Endodermal cell (in vitro differentiated cells): ENCODE results near the gene LGR4. TPM values are rescaled to one million over a fixed set of nuclear protein-coding genes. Genes with fewer than 3 reads are reported as not detected.

Source experiments
- DNase-seq: peaks from one replicate; pipeline ENCODE4 v3.0.0-alpha.2; 2017
- H3K27ac ChIP-seq: 2 replicates; pipeline ENCODE4 v1.5.1; 2013; ENCODE audit warnings: mild to moderate bottlenecking, low read depth, low read length, moderate library complexity
- H3K27me3 ChIP-seq: 2 replicates; pipeline ENCODE4 v1.6.1; 2013; ENCODE audit warnings: mild to moderate bottlenecking, low read length, moderate library complexity; ENCODE audit not compliant: insufficient read depth, control insufficient read depth, poor library complexity, severe bottlenecking
- H3K36me3 ChIP-seq: 2 replicates; pipeline ENCODE4 v1.7.0; 2013; ENCODE audit warnings: mild to moderate bottlenecking, low read length, moderate library complexity; ENCODE audit not compliant: control insufficient read depth, insufficient read depth
- H3K4me1 ChIP-seq: one replicate; pipeline ENCODE4 v1.7.0; 2013; ENCODE audit warnings: low read length; ENCODE audit not compliant: control insufficient read depth, insufficient read depth
- H3K4me3 ChIP-seq: 2 replicates; pipeline ENCODE4 v1.5.1; 2013; ENCODE audit warnings: mild to moderate bottlenecking, low read length, moderate library complexity
- H3K9ac ChIP-seq: 2 replicates; pipeline ENCODE4 v1.6.1; 2013; ENCODE audit warnings: mild to moderate bottlenecking, low read length, moderate library complexity; ENCODE audit not compliant: poor library complexity, severe bottlenecking; ENCODE audit errors: extremely low read depth
- H3K9me3 ChIP-seq: 2 replicates; pipeline ENCODE4 v1.6.1; 2013; ENCODE audit warnings: mild to moderate bottlenecking, low read length, moderate library complexity; ENCODE audit not compliant: control insufficient read depth
- H3K27ac Mint-ChIP-seq: 2 replicates; pipeline ENCODE4 v1.8.0; 2020; ENCODE audit warnings: mixed read lengths
- H3K27me3 Mint-ChIP-seq: 2 replicates; pipeline ENCODE4 v1.8.0; 2021; ENCODE audit warnings: mild to moderate bottlenecking, mixed read lengths; ENCODE audit not compliant: insufficient read depth
- H3K36me3 Mint-ChIP-seq: 2 replicates; pipeline ENCODE4 v1.8.0; 2020; ENCODE audit warnings: low read depth, mixed read lengths
- H3K4me1 Mint-ChIP-seq: 2 replicates; pipeline ENCODE4 v1.8.0; 2020; ENCODE audit warnings: mixed read lengths
- H3K4me3 Mint-ChIP-seq: 2 replicates; pipeline ENCODE4 v1.8.0; 2020; ENCODE audit warnings: mild to moderate bottlenecking, moderate library complexity, mixed read lengths
- H3K9me3 Mint-ChIP-seq: 2 replicates; pipeline ENCODE4 v1.8.0; 2020; ENCODE audit warnings: mild to moderate bottlenecking, mixed read lengths
- WGBS, 2 experiments: methylation state at CpG; one replicate each; pipeline versions ENCODE4 v1.1.5 to v1.1.7; 2013; ENCODE audit warnings: missing lambda C conversion rate in 2 of 2, mixed read lengths in 1 of 2; ENCODE audit not compliant: insufficient coverage in 1 of 2, insufficient read length in 1 of 2; 5-methylcytosine and 5-hydroxymethylcytosine counted together
- total RNA-seq, 2 donors: library from RNA; stranded (reverse); fragmentation: NEBNext Ultra II Directional in 1 of 2; extraction: Animal tissue kit (Norgen Biotek cat#: 25700) in 1 of 2; gene quantifications; 2 replicates in 1 of 2; 3 replicates in 1 of 2; pipeline ENCODE4 v1.2.1, GENCODE V29; 2021
- TF ChIP-seq, protein P1 (sequence below): fragments of 200-600 bp; sonication (generic); conservative IDR thresholded peaks from 2 replicates; pipeline ENCODE4 v1.5.0; 2021; ENCODE audit warnings: antibody characterized with exemption, mild to moderate bottlenecking

The LGR4 gene
- total RNA-seq, 2 donors from 2014 or later, result 73.7 to 75.6 TPM

DNA sequence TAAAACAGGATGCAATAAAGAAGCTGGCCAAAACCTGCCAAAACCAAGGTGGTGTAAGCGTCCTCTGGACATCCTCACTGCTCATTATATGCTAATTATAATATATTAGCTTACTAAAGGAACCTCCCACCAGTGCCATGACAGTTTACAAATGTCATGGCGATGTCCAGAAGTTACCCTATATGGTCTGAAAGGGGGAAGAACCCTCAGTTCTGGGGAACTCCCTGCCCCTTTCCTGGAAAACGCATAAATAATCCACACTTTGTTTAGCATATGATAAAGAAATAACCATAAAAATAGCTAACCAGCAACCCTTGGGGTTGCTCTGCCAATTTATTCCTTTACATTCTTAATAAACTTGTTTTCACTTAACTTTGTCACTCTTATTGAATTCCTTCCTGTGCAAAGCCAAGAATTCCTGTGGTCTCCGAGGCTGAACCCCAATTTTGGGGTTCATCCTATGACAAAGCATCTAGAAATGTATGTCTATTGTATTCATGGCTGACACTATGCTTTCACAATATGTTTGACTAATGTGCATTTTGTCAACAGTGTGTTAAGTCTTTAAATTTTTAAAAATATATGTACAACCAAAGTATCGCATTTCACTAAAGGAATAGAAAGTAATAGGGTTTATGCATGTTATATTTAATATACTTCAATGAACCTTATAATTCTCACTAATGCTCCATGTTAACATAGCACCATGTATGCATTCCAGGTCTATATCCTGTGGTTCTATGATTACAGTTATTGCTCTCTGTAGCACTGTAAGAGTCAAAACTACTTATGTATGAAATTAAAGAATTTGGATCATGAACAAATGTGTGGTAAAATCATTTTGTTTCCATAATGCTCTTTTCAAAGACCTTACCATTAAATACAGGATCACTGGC is 25.1 kb downstream of the LGR4 start:
- Mint-ChIP-seq H3K36me3 (peaks cover 11% of the 10 kb centered on the region), H3K27ac (no peak overlapping the region), H3K9me3 (peaks cover 3% of the 10 kb centered on the region), H3K4me3 (no peak overlapping the region), H3K4me1 (peaks cover 35% of the 10 kb centered on the region), H3K27me3 (no peaks in the 10 kb centered on the region)
- H3K27ac ChIP-seq, result no peak overlapping the region
- peaks cover 10% of the 10 kb centered on the region for H3K4me1 ChIP-seq
- TF ChIP-seq, protein P1, sequence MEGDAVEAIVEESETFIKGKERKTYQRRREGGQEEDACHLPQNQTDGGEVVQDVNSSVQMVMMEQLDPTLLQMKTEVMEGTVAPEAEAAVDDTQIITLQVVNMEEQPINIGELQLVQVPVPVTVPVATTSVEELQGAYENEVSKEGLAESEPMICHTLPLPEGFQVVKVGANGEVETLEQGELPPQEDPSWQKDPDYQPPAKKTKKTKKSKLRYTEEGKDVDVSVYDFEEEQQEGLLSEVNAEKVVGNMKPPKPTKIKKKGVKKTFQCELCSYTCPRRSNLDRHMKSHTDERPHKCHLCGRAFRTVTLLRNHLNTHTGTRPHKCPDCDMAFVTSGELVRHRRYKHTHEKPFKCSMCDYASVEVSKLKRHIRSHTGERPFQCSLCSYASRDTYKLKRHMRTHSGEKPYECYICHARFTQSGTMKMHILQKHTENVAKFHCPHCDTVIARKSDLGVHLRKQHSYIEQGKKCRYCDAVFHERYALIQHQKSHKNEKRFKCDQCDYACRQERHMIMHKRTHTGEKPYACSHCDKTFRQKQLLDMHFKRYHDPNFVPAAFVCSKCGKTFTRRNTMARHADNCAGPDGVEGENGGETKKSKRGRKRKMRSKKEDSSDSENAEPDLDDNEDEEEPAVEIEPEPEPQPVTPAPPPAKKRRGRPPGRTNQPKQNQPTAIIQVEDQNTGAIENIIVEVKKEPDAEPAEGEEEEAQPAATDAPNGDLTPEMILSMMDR, result no peak
- H3K4me3 ChIP-seq, result no peak overlapping the region
- H3K9me3 ChIP-seq, result no peaks in the 10 kb centered on the region
- 96 to 100% methylated on average over 1 to 4 of the region's 5 CpGs for WGBS, 2 experiments
- DNase-seq, result no peak
- peaks cover 18% of the 10 kb centered on the region for H3K36me3 ChIP-seq
- no peaks in the 10 kb centered on the region for H3K27me3 ChIP-seq
- no peak overlapping the region for H3K9ac ChIP-seq

DNA sequence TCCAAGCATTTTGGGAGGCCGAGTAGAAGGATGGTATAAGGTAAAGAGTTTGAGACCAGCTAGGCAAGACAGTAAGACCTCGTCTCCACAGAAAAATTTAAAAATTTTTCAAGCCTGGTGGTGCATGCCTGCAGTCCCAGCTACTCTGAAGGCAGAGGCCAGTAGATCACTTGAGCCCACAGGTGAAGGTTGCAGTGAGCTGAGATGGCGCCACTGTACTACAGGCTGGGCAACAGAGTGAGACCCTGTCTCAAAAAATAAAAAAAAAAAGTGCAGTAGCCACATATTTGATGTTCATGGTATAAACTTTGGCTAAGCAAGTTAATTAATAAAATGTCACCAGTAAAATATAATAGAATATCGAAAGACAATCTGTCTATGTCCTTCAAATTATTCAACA is 27.0 kb downstream of the LGR4 start:
- Mint-ChIP-seq H3K36me3 (peaks cover 8% of the 10 kb centered on the region), H3K9me3 (no peaks in the 10 kb centered on the region), H3K4me3 (no peak overlapping the region), H3K27ac (no peak overlapping the region), H3K4me1 (peaks cover 34% of the 10 kb centered on the region), H3K27me3 (no peaks in the 10 kb centered on the region)
- peaks cover 5% of the 10 kb centered on the region for H3K4me1 ChIP-seq
- DNase-seq, result no peak
- H3K4me3 ChIP-seq, result no peak overlapping the region
- no peaks in the 10 kb centered on the region for H3K9me3 ChIP-seq
- no peak overlapping the region for H3K9ac ChIP-seq
- 87 to 90% methylated on average over 3 of the region's 4 CpGs for WGBS, 2 experiments
- peaks cover 15% of the 10 kb centered on the region for H3K36me3 ChIP-seq
- H3K27me3 ChIP-seq, result no peaks in the 10 kb centered on the region
- H3K27ac ChIP-seq, result peak overlapping the region; percentile 90
- TF ChIP-seq, protein P1, result no peak

DNA sequence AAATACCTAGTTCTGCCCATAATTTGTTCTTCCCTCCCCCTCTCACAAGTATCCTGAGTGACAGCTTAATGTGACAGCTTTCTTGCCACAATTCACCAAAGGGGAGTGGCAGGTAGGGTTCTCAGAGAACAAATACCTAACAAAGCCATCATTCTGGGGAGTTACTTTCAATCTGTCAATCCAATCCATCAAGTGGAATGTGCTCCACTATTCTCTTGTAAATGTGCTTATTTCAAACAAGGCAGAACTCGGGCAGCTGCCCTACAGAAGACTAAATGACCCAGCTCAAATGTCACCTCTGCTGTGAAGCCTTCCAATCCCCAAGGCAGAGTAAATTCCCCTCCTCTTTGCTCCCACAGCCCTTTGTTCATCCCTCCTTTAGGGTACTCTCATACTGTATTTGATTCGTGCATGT is 27.8 kb downstream of the LGR4 start:
- Mint-ChIP-seq H3K4me3 (no peak overlapping the region), H3K27ac (no peak overlapping the region), H3K4me1 (peaks cover 37% of the 10 kb centered on the region), H3K9me3 (no peaks in the 10 kb centered on the region), H3K27me3 (no peaks in the 10 kb centered on the region), H3K36me3 (peaks cover 8% of the 10 kb centered on the region)
- H3K9ac ChIP-seq, result no peak overlapping the region
- no peak overlapping the region for H3K4me3 ChIP-seq
- DNase-seq, result peak; percentile 81
- H3K27ac ChIP-seq, result peak overlapping the region; percentile 90
- peaks cover 5% of the 10 kb centered on the region for H3K4me1 ChIP-seq
- peaks cover 15% of the 10 kb centered on the region for H3K36me3 ChIP-seq
- no peaks in the 10 kb centered on the region for H3K27me3 ChIP-seq
- TF ChIP-seq, protein P1, result no peak
- H3K9me3 ChIP-seq, result no peaks in the 10 kb centered on the region
- 0 to 14% methylated on average over 1 to 2 of the region's 2 CpGs for WGBS, 2 experiments
